SK-N-SH treated with all-trans-retinoic acid at 6 μM for 48 hours (cell line): ENCODE data around the gene ZNF493.

Source experiments
- ATAC-seq: fragments of 200-7000 bp; cut with Tn5 transposase; 3 replicates; pipeline ENCODE4 v1.9.1; 2020; ENCODE audit warnings: mild to moderate bottlenecking, moderate library complexity
- ARNTL ChIP-seq: fragments of 450-650 bp; formaldehyde crosslinking; IDR thresholded peaks from 2 replicates; pipeline ENCODE4 v1.5.0; 2020; ENCODE audit warnings: low read depth, mild to moderate bottlenecking, moderate library complexity, borderline replicate concordance
- BACH2 ChIP-seq: fragments of 250-450 bp; sonication (Bioruptor Pico); IDR thresholded peaks from 2 replicates; pipeline ENCODE4 v1.9.0; 2021; ENCODE audit warnings: mild to moderate bottlenecking, borderline replicate concordance
- CSDC2 ChIP-seq: fragments of 250-450 bp; sonication (Bioruptor Pico); IDR thresholded peaks from 2 replicates; pipeline ENCODE4 v1.5.0; 2020; ENCODE audit warnings: mild to moderate bottlenecking, moderate library complexity
- ESRRG ChIP-seq: fragments of 250-450 bp; sonication (Bioruptor Pico); IDR thresholded peaks from 2 replicates; pipeline ENCODE4 v1.6.1; 2021; ENCODE audit warnings: mild to moderate bottlenecking
- GLIS3 ChIP-seq: fragments of 250-450 bp; sonication (Bioruptor Pico); IDR thresholded peaks from 2 replicates; pipeline ENCODE4 v1.5.0; 2020; ENCODE audit warnings: mild to moderate bottlenecking, moderate library complexity
- ISL1 ChIP-seq: fragments of 250-450 bp; sonication (Bioruptor Pico); IDR thresholded peaks from 2 replicates; pipeline ENCODE4 v2.1.2; 2022; ENCODE audit warnings: mild to moderate bottlenecking, moderate library complexity
- PPARA ChIP-seq: fragments of 250-450 bp; sonication (Bioruptor Pico); IDR thresholded peaks from 2 replicates; pipeline ENCODE4 v1.5.0; 2020; ENCODE audit warnings: mild to moderate bottlenecking, borderline replicate concordance
- RARB ChIP-seq: fragments of 250-450 bp; sonication (Bioruptor Pico); IDR thresholded peaks from 2 replicates; pipeline ENCODE4 v1.8.0; 2021; ENCODE audit warnings: mild to moderate bottlenecking, moderate library complexity
- SNAI2 ChIP-seq: fragments of 250-450 bp; sonication (Bioruptor Pico); IDR thresholded peaks from 2 replicates; pipeline ENCODE4 v1.5.0; 2020; ENCODE audit warnings: mild to moderate bottlenecking, moderate library complexity
- TCF4 ChIP-seq: fragments of 250-450 bp; sonication (Bioruptor Pico); IDR thresholded peaks from 2 replicates; pipeline ENCODE4 v1.8.0; 2021; ENCODE audit warnings: mild to moderate bottlenecking, moderate library complexity, borderline replicate concordance
- TSHZ2 ChIP-seq: fragments of 250-450 bp; sonication (Bioruptor Pico); IDR thresholded peaks from 2 replicates; pipeline ENCODE4 v1.5.0; 2020; ENCODE audit warnings: mild to moderate bottlenecking, moderate library complexity
- ZFP30 ChIP-seq: fragments of 450-650 bp; formaldehyde crosslinking; IDR thresholded peaks from 2 replicates; pipeline ENCODE4 v1.5.0; 2022; ENCODE audit warnings: mild to moderate bottlenecking, moderate library complexity
- ZNF565 ChIP-seq: fragments of 450-650 bp; formaldehyde crosslinking; conservative IDR thresholded peaks from 2 replicates; pipeline ENCODE4 v1.5.0; 2020; ENCODE audit warnings: low read depth, mild to moderate bottlenecking, moderate library complexity
- ZNF70 ChIP-seq: fragments of 450-650 bp; formaldehyde crosslinking; IDR thresholded peaks from 2 replicates; pipeline ENCODE4 v1.5.0; 2020; ENCODE audit warnings: mild to moderate bottlenecking, moderate library complexity
- TF ChIP-seq, protein P1 (sequence below): fragments of 250-450 bp; sonication (Bioruptor Pico); IDR thresholded peaks from 2 replicates; pipeline ENCODE4 v1.8.0; 2020; ENCODE audit warnings: mild to moderate bottlenecking, moderate library complexity, borderline replicate concordance
- TF ChIP-seq, protein P2 (sequence below): fragments of 250-450 bp; sonication (Bioruptor Pico); IDR thresholded peaks from 2 replicates; pipeline ENCODE4 v1.5.1; 2020; ENCODE audit warnings: low read depth, mild to moderate bottlenecking, moderate library complexity
- TF ChIP-seq, protein P3 (sequence below): fragments of 250-450 bp; sonication (Bioruptor Pico); IDR thresholded peaks from 2 replicates; pipeline ENCODE4 v1.5.1; 2021; ENCODE audit warnings: mild to moderate bottlenecking, moderate library complexity

Gene ZNF493

DNA sequence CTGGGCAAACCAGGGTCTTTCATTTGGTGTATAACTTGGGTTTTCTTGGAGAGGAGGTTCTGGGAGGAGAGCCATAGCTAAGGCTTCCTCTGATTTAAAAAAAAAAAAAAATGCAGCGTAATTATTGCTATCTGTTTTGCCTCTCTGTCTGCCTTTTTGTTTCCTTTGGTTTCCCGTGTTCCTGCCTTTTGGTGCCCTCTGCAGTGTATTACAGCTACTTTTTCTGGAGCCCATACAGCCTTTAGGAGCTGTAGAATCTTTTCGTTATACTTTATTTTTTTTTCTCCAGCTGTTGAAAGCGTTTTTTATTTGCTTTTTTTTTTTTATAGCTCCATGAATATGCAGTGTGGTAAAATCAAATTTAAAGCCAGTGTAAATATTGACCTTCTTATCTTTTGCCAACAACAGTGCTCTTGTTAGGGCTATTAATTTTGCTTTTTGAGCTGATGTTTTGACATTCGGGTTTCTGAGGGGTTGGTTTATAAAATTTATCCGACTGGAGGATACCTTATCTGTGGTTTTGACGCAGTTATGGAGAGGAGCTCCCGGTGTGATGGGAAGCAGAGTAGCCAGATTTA, 38.1 kb downstream of the ZNF493 start:
- no peak for TF ChIP-seq BACH2 (CRISPR knock-in tag)
- TF ChIP-seq GLIS3, result no peak
- no peak for TF ChIP-seq TSHZ2 (CRISPR knock-in tag)
- TF ChIP-seq ZNF70 (CRISPR knock-in tag), result no peak
- no peak for TF ChIP-seq TCF4 (CRISPR knock-in tag)
- TF ChIP-seq, protein P1, sequence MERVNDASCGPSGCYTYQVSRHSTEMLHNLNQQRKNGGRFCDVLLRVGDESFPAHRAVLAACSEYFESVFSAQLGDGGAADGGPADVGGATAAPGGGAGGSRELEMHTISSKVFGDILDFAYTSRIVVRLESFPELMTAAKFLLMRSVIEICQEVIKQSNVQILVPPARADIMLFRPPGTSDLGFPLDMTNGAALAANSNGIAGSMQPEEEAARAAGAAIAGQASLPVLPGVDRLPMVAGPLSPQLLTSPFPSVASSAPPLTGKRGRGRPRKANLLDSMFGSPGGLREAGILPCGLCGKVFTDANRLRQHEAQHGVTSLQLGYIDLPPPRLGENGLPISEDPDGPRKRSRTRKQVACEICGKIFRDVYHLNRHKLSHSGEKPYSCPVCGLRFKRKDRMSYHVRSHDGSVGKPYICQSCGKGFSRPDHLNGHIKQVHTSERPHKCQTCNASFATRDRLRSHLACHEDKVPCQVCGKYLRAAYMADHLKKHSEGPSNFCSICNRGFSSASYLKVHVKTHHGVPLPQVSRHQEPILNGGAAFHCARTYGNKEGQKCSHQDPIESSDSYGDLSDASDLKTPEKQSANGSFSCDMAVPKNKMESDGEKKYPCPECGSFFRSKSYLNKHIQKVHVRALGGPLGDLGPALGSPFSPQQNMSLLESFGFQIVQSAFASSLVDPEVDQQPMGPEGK (CRISPR knock-in tag), result no peak
- TF ChIP-seq CSDC2 (CRISPR knock-in tag), result no peak
- TF ChIP-seq RARB (CRISPR knock-in tag), result no peak
- no peak for TF ChIP-seq ZNF565 (CRISPR knock-in tag)
- no peak for TF ChIP-seq ESRRG (CRISPR knock-in tag)
- TF ChIP-seq PPARA, result no peak
- TF ChIP-seq, protein P2, sequence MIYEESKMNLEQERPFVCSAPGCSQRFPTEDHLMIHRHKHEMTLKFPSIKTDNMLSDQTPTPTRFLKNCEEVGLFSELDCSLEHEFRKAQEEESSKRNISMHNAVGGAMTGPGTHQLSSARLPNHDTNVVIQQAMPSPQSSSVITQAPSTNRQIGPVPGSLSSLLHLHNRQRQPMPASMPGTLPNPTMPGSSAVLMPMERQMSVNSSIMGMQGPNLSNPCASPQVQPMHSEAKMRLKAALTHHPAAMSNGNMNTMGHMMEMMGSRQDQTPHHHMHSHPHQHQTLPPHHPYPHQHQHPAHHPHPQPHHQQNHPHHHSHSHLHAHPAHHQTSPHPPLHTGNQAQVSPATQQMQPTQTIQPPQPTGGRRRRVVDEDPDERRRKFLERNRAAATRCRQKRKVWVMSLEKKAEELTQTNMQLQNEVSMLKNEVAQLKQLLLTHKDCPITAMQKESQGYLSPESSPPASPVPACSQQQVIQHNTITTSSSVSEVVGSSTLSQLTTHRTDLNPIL, result no peak
- no peak for ATAC-seq

DNA sequence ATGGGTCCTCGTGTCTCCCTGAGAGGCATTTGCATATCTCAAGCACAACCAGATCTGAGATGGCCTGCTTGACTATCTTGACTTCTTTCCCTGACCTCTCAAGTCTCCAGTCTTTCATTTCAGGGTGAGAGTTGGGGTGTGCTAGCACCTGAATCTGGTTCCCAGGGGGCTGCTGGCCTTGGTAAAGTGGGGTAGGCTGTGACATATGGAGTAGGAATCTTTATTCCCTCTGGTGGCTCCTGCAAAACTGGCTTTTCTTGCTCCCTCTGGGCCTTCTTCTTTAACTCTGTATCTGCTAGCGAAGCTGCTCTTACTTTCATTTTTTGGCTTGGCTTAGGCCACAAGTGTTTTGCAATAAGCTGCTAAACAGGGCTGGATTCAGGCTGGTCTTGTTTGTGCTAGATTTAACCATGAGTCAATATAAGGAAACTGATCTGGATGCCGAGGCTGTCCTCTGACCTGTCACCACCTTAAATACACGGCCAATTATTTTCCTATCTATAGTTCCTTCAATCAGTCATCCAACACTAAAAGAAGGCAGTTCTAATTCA, 42.3 kb downstream of the ZNF493 start:
- no peak for ATAC-seq
- TF ChIP-seq ESRRG (CRISPR knock-in tag), result no peak
- no peak for TF ChIP-seq ARNTL (CRISPR knock-in tag)
- TF ChIP-seq TSHZ2 (CRISPR knock-in tag), result no peak
- TF ChIP-seq SNAI2, result no peak
- TF ChIP-seq GLIS3, result no peak
- TF ChIP-seq ZNF70 (CRISPR knock-in tag), result no peak
- TF ChIP-seq PPARA, result no peak
- TF ChIP-seq ISL1, result no peak
- no peak for TF ChIP-seq ZFP30 (CRISPR knock-in tag)

DNA sequence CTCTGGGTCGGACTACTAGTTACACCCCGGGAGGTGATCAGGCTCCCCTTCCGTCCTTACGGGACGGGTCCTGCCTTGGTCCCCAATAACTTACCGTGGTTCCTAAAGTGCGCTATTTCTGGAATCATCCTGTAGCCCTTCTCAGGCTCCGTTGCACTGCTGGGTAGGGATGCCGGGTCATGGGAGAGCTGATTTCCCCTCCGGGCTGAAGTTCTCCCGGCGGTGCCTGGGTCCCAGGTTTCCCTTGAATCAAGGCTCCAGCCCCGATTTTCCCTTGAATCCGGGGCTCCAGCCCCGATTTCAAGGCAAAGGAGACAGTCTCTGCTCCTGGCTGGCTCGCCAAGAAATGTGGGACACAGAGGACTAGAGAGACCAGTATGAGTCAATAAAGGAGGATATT, 43.4 kb downstream of the ZNF493 start:
- TF ChIP-seq TSHZ2 (CRISPR knock-in tag), result no peak
- no peak for TF ChIP-seq ESRRG (CRISPR knock-in tag)
- TF ChIP-seq, protein P3, sequence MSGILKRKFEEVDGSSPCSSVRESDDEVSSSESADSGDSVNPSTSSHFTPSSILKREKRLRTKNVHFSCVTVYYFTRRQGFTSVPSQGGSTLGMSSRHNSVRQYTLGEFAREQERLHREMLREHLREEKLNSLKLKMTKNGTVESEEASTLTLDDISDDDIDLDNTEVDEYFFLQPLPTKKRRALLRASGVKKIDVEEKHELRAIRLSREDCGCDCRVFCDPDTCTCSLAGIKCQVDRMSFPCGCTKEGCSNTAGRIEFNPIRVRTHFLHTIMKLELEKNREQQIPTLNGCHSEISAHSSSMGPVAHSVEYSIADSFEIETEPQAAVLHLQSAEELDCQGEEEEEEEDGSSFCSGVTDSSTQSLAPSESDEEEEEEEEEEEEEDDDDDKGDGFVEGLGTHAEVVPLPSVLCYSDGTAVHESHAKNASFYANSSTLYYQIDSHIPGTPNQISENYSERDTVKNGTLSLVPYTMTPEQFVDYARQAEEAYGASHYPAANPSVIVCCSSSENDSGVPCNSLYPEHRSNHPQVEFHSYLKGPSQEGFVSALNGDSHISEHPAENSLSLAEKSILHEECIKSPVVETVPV (CRISPR knock-in tag), result no peak
- TF ChIP-seq RARB (CRISPR knock-in tag), result no peak
- no peak for TF ChIP-seq BACH2 (CRISPR knock-in tag)
- TF ChIP-seq ZNF565 (CRISPR knock-in tag), result no peak
- no peak for TF ChIP-seq ISL1
- ATAC-seq, result no peak
